ENCODE results near the gene TCEANC2.
"Not testable (repeated sequence)": the region's sequence is repeated elsewhere in the genome, so short reads cannot be mapped to it uniquely, and the experiment has no call there.

The TCEANC2 gene

GRCh38 chr1:54052934-54053744 is at the start of gene TCEANC2, which contains the start of gene TMEM59:
TSS of gene TCEANC2 (plus strand) at chr1:54053608. CDS start at chr1:54054423, 815 bp downstream.
TSS of gene TMEM59 (minus strand) at chr1:54053204. CDS start at chr1:54053188, 16 bp downstream.
- no peak for TF ChIP-seq CTCF (IDR thresholded peaks at IDR 0.05; ENCODE audit: insufficient read depth, missing control alignments)
- DNase-seq (ENCODE audit: insufficient read length, low spot score): peak; percentile 57
- FAIRE-seq: no peak

GRCh38 chr1:54003750-54004480 is 49.5 kb upstream of the TCEANC2 start:
- DNase-seq (ENCODE audit: insufficient read length, low spot score); FAIRE-seq: not testable (repeated sequence)

DNA sequence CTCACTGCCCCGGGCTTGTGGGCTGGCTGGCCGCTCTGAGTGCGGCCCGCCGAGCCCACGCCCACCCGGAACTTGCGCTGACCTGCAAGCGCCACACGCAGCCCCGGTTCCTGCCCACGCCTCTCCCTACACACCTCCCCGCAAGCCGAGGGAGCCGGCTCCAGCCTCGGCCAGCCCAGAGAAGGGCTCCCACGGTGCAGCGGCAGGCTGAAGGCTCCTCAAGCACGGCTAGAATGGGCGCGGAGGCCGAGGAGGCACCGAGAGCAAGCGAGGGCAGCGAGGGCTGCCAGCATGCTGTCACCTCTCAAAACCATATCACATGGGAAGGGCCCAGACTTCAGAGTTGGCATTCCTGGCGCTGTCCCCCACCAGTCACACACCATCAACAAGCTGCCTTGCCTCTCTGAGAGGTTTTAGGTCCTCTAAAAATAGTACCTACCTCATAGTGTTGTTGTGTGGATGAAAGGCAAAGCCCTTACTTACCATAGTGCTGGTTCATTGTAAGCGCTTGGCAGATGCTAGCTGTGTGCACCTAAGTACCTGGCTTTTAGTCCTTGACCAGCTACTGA is 48.8 kb upstream of the TCEANC2 start:
- DNase-seq (ENCODE audit: insufficient read length, low spot score) (no peak), FAIRE-seq (no peak)
- no peak for TF ChIP-seq CTCF (IDR thresholded peaks at IDR 0.05; ENCODE audit: insufficient read depth, missing control alignments)

GRCh38 chr1:54006508-54006907 is 46.9 kb upstream of the TCEANC2 start:
- TF ChIP-seq CTCF (IDR thresholded peaks at IDR 0.05; ENCODE audit: insufficient read depth, missing control alignments): no peak
- DNase-seq (ENCODE audit: insufficient read length, low spot score): no peak
- no peak for FAIRE-seq

DNA sequence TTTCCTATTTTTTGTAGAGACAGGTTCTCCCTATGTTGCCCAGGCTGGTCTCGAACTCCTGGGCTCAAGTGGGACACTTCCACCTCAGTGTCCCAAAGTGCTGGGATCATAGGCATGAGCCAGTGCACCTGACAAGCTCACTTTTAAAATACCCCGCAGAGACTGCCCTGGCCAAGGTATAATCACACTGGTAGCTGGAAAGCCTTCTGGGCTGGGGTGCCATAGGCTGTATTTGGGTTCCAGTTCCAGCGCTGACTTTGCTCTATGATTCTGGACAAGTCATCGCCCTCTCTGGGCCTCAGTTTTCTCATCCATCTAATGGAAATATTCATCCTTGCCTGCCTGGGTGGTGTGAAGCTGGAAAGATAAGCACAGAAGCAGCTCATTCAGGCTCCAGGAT is 45.8 kb upstream of the TCEANC2 start:
- DNase-seq (ENCODE audit: insufficient read length, low spot score) (no peak), FAIRE-seq (no peak)
- no peak for TF ChIP-seq CTCF (IDR thresholded peaks at IDR 0.05; ENCODE audit: insufficient read depth, missing control alignments)

- TF ChIP-seq CTCF (IDR thresholded peaks at IDR 0.05; ENCODE audit: insufficient read depth, missing control alignments): no peak
- FAIRE-seq (no peak), DNase-seq (ENCODE audit: insufficient read length, low spot score) (no peak)
Observed at GRCh38 chr1:54008876-54009275, 44.5 kb upstream of the TCEANC2 start.

DNA sequence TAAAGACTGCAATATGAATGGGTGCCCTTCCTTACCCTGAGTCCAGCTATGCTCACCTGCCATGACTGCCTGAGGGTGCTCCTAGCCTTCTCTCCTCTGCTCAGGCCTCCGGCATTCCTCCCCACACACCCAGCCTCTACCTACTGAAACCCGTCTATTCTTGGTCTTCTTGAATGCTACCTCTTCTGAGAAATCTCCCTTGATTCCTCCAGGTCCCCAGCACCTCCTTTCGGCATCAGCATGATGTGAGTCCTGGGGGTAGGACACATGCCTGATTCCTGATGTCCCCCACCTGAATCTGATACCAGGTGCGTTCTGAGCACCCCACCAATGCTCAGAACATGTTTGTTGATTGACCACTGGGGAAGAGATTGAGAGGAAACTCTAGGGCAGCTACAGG is 44.0 kb upstream of the TCEANC2 start:
- no peak for DNase-seq (ENCODE audit: insufficient read length, low spot score)
- no peak for TF ChIP-seq CTCF (IDR thresholded peaks at IDR 0.05; ENCODE audit: insufficient read depth, missing control alignments)
- no peak for FAIRE-seq
